Endothelial cell (in vitro differentiated cells): ENCODE results near the gene PCP2. TPM values are rescaled to one million over a fixed set of nuclear protein-coding genes. Genes with fewer than 3 reads are reported as not detected.

Source experiments
- DNase-seq: peaks from one replicate; pipeline ENCODE4 v3.0.0; 2021; ENCODE audit warnings: low spot score
- H3K27ac Mint-ChIP-seq: one replicate; pipeline ENCODE4 v1.8.0; 2021; ENCODE audit warnings: mixed read lengths, inconsistent platforms; ENCODE audit not compliant: unreplicated experiment
- H3K27me3 Mint-ChIP-seq: one replicate; pipeline ENCODE4 v1.8.0; 2021; ENCODE audit warnings: mild to moderate bottlenecking, moderate library complexity, mixed read lengths, inconsistent platforms; ENCODE audit not compliant: unreplicated experiment
- H3K36me3 Mint-ChIP-seq: one replicate; pipeline ENCODE4 v1.8.0; 2021; ENCODE audit warnings: mild to moderate bottlenecking, low read depth, mixed read lengths, inconsistent platforms; ENCODE audit not compliant: unreplicated experiment
- H3K4me1 Mint-ChIP-seq: one replicate; pipeline ENCODE4 v1.8.0; 2021; ENCODE audit warnings: mild to moderate bottlenecking, mixed read lengths, inconsistent platforms; ENCODE audit not compliant: unreplicated experiment
- H3K4me3 Mint-ChIP-seq: one replicate; pipeline ENCODE4 v1.8.0; 2021; ENCODE audit warnings: mild to moderate bottlenecking, mixed read lengths, inconsistent platforms; ENCODE audit not compliant: unreplicated experiment
- H3K9me3 Mint-ChIP-seq: one replicate; pipeline ENCODE4 v1.8.0; 2021; ENCODE audit warnings: mixed read lengths, inconsistent platforms; ENCODE audit not compliant: unreplicated experiment
- CTCF ChIP-seq: fragments of 200-600 bp; sonication (generic); IDR thresholded peaks from one replicate; pipeline ENCODE4 v1.5.0; 2021; ENCODE audit warnings: antibody characterized with exemption; ENCODE audit not compliant: unreplicated experiment
- microRNA-seq: library from miRNA; unstranded; fragments of <30 nt; microRNA quantifications from one replicate; pipeline ENCODE4, GENCODE V29; 2020; ENCODE audit not compliant: unreplicated experiment
- total RNA-seq: library from RNA; stranded (reverse); fragmentation: NEBNext Ultra II Directional; extraction: Animal tissue kit (Norgen Biotek cat#: 25700); gene quantifications from one replicate; pipeline ENCODE4 v1.2.1, GENCODE V29; 2021; ENCODE audit not compliant: unreplicated experiment

Gene PCP2
- total RNA-seq, 1 donor from 2014 or later = not detected

- Mint-ChIP-seq H3K4me1 (no peaks in the 10 kb centered on the region), H3K27ac (no peak overlapping the region), H3K9me3 (no peaks in the 10 kb centered on the region), H3K4me3 (no peak overlapping the region), H3K36me3 (no peaks in the 10 kb centered on the region), H3K27me3 (peaks cover 4% of the 10 kb centered on the region)
- TF ChIP-seq CTCF = no peak
- DNase-seq = no peak
These were observed 51.1 kb downstream of the PCP2 start for GRCh38 chr19:7582446-7582845.

Small RNA genes lying within 50 kb of the gene (microRNA-seq; reads per million reads assigned to microRNA genes)
- gene MIR6792 = 1.8 reads per million, percentile 27 among the genes with 10 or more reads in this experiment

Other genes starting within 250 kb of the PCP2 start
- 3.8 TPM for gene PEX11G, start 144.7 kb downstream of the PCP2 start, total RNA-seq
- gene ZNF358, start 117.6 kb downstream of the PCP2 start, total RNA-seq = 87.4 TPM
- 24.2 TPM for gene MCOLN1, start 111.1 kb downstream of the PCP2 start, total RNA-seq
- 129 TPM for gene PNPLA6, start 98.0 kb downstream of the PCP2 start, total RNA-seq
- 9.3 TPM for gene CAMSAP3, start 37.9 kb downstream of the PCP2 start, total RNA-seq
- gene XAB2, start 4.2 kb downstream of the PCP2 start, total RNA-seq = 46.1 TPM
- 122 TPM for gene PET100, start 3.9 kb downstream of the PCP2 start, total RNA-seq
- 42.2 TPM for gene STXBP2, start 3.4 kb upstream of the PCP2 start, total RNA-seq
- gene RETN, start 35.3 kb upstream of the PCP2 start, total RNA-seq = not detected
- not detected for gene MCEMP1, start 43.4 kb upstream of the PCP2 start, total RNA-seq
- gene TRAPPC5, start 47.1 kb upstream of the PCP2 start, total RNA-seq = 82.0 TPM
- gene FCER2, start 68.4 kb upstream of the PCP2 start, total RNA-seq = not detected
- not detected for gene CLEC4G, start 98.4 kb upstream of the PCP2 start, total RNA-seq
- not detected for gene CD209, start 113.8 kb upstream of the PCP2 start, total RNA-seq
- gene CLEC4M, start 129.5 kb upstream of the PCP2 start, total RNA-seq = not detected
- 20.4 TPM for gene EVI5L, start 196.5 kb upstream of the PCP2 start, total RNA-seq
- gene PRR36, start 240.7 kb upstream of the PCP2 start, total RNA-seq = 0.23 TPM